H9 (cell line): ENCODE measurements around the gene SYT11. TPM values are rescaled to one million over a fixed set of nuclear protein-coding genes. Genes with fewer than 3 reads are reported as not detected.

ENCODE experiments used
- DNase-seq: peaks from one replicate; pipeline ENCODE4 v3.0.0-alpha.2; 2017
- H2AFZ ChIP-seq: one replicate; pipeline ENCODE4 v1.6.1; 2013; ENCODE audit warnings: mild to moderate bottlenecking, low read length, control low read depth, moderate library complexity
- H2AK5ac ChIP-seq: 2 replicates; pipeline ENCODE4 v1.6.1; 2013; ENCODE audit warnings: low read length, control low read depth, mixed read lengths; ENCODE audit not compliant: insufficient read length
- H2BK120ac ChIP-seq: one replicate; pipeline ENCODE4 v1.6.1; 2013; ENCODE audit warnings: low read depth, mild to moderate bottlenecking, low read length, control low read depth, inconsistent platforms; ENCODE audit not compliant: poor library complexity, severe bottlenecking
- H2BK12ac ChIP-seq: 2 replicates; pipeline ENCODE4 v1.6.1; 2013; ENCODE audit warnings: low read length, control low read depth, mixed read lengths, low read depth; ENCODE audit not compliant: insufficient read length
- H2BK15ac ChIP-seq: 2 replicates; pipeline ENCODE4 v1.6.1; 2013; ENCODE audit warnings: low read depth, low read length, control low read depth
- H2BK20ac ChIP-seq: one replicate; pipeline ENCODE4 v1.6.1; 2013; ENCODE audit warnings: low read depth, mild to moderate bottlenecking, low read length, control low read depth, inconsistent platforms; ENCODE audit not compliant: poor library complexity, severe bottlenecking
- H2BK5ac ChIP-seq: 2 replicates; pipeline ENCODE4 v1.6.1; 2013; ENCODE audit warnings: low read length, control low read depth, mixed read lengths; ENCODE audit not compliant: insufficient read length
- H3K14ac ChIP-seq: 2 replicates; pipeline ENCODE4 v1.6.1; 2013; ENCODE audit warnings: low read length, control low read depth; ENCODE audit not compliant: insufficient read depth
- H3K18ac ChIP-seq: 2 replicates; pipeline ENCODE4 v1.6.1; 2013; ENCODE audit warnings: low read depth, mild to moderate bottlenecking, mixed read lengths, low read length, control low read depth; ENCODE audit not compliant: insufficient read length
- H3K23ac ChIP-seq: 2 replicates; pipeline ENCODE4 v1.6.1; 2013; ENCODE audit warnings: low read length, control low read depth, mixed read lengths, low read depth; ENCODE audit not compliant: insufficient read length
- H3K23me2 ChIP-seq: 2 replicates; pipeline ENCODE4 v1.6.1; 2013; ENCODE audit warnings: low read depth, mild to moderate bottlenecking, mixed read lengths, low read length, control low read depth; ENCODE audit not compliant: insufficient read length, poor library complexity, severe bottlenecking
- H3K27ac ChIP-seq: 2 replicates; pipeline ENCODE4 v1.5.1; 2013; ENCODE audit warnings: low read length, control low read depth, mixed read lengths, low read depth; ENCODE audit not compliant: insufficient read length
- H3K27me3 ChIP-seq: 2 replicates; pipeline ENCODE4 v1.6.1; 2013; ENCODE audit warnings: low read length, control low read depth, inconsistent platforms; ENCODE audit not compliant: insufficient read depth
- H3K4ac ChIP-seq: 2 replicates; pipeline ENCODE4 v1.6.1; 2013; ENCODE audit warnings: low read depth, mild to moderate bottlenecking, control low read depth, inconsistent platforms, low read length, moderate library complexity
- H3K4me1 ChIP-seq: 2 replicates; pipeline ENCODE4 v1.6.1; 2013; ENCODE audit warnings: low read length, control low read depth, inconsistent platforms; ENCODE audit not compliant: insufficient read depth
- H3K4me2 ChIP-seq: 2 replicates; pipeline ENCODE4 v1.6.1; 2013; ENCODE audit warnings: low read length, control low read depth, mixed read lengths; ENCODE audit not compliant: insufficient read length, insufficient read depth
- H3K56ac ChIP-seq: 2 replicates; pipeline ENCODE4 v1.6.1; 2013; ENCODE audit warnings: low read depth, mild to moderate bottlenecking, mixed read lengths, low read length, control low read depth; ENCODE audit not compliant: insufficient read length
- H3K79me1 ChIP-seq: 2 replicates; pipeline ENCODE4 v1.6.1; 2013; ENCODE audit warnings: low read depth, mild to moderate bottlenecking, moderate library complexity, low read length, control low read depth, inconsistent platforms; ENCODE audit not compliant: insufficient read depth, poor library complexity, severe bottlenecking
- H3K79me2 ChIP-seq: 2 replicates; pipeline ENCODE4 v1.6.1; 2013; ENCODE audit warnings: low read length, control low read depth, inconsistent platforms; ENCODE audit not compliant: insufficient read depth
- H3K9ac ChIP-seq: 2 replicates; pipeline ENCODE4 v1.6.1; 2013; ENCODE audit warnings: low read length, control low read depth, mixed read lengths; ENCODE audit not compliant: insufficient read length; ENCODE audit errors: extremely low read depth
- H3K9me3 ChIP-seq: one replicate; pipeline ENCODE4 v1.6.1; 2013; ENCODE audit warnings: low read depth, low read length, inconsistent platforms; ENCODE audit not compliant: control insufficient read depth
- H3T11ph ChIP-seq: one replicate; pipeline ENCODE4 v1.6.1; 2013; ENCODE audit warnings: mild to moderate bottlenecking, low read length, control low read depth, inconsistent platforms
- H4K20me1 ChIP-seq: one replicate; pipeline ENCODE4 v1.6.1; 2013; ENCODE audit not compliant: control insufficient read depth, insufficient read length, insufficient read depth
- H4K5ac ChIP-seq: 2 replicates; pipeline ENCODE4 v1.6.1; 2013; ENCODE audit warnings: low read depth, mild to moderate bottlenecking, mixed read lengths, low read length, control low read depth; ENCODE audit not compliant: insufficient read length
- H4K8ac ChIP-seq: replicated peaks from 2 replicates; pipeline ENCODE4 v1.6.1; 2013; ENCODE audit warnings: low read length, control low read depth, mixed read lengths, low read depth; ENCODE audit not compliant: insufficient read length
- H4K91ac ChIP-seq: 2 replicates; pipeline ENCODE4 v1.6.1; 2013; ENCODE audit warnings: low read depth, mild to moderate bottlenecking, moderate library complexity, mixed read lengths, low read length, control low read depth; ENCODE audit not compliant: insufficient read length
- H3K27ac Mint-ChIP-seq, 3 experiments: 2 replicates in 2 of 3; 3 replicates in 1 of 3; pipeline ENCODE4 v1.8.0; 2020 to 2021; ENCODE audit warnings: mixed read lengths in 3 of 3, mild to moderate bottlenecking in 1 of 3, moderate library complexity in 1 of 3
- H3K27me3 Mint-ChIP-seq: 2 replicates; pipeline ENCODE4 v1.8.0; 2021; ENCODE audit warnings: low read depth, mild to moderate bottlenecking, moderate library complexity, mixed read lengths
- H3K36me3 Mint-ChIP-seq, 3 experiments: 2 replicates in 2 of 3; 3 replicates in 1 of 3; pipeline ENCODE4 v1.8.0; 2020 to 2021; ENCODE audit warnings: low read depth in 3 of 3, mixed read lengths in 3 of 3; ENCODE audit not compliant: insufficient read depth in 1 of 3
- H3K4me1 Mint-ChIP-seq, 2 experiments: 2 replicates each; pipeline ENCODE4 v1.8.0; 2020; ENCODE audit warnings: mixed read lengths in 2 of 2
- H3K4me3 Mint-ChIP-seq, 2 experiments: 2 replicates in 1 of 2; 3 replicates in 1 of 2; pipeline ENCODE4 v1.8.0; 2020 to 2021; ENCODE audit warnings: mild to moderate bottlenecking in 2 of 2, mixed read lengths in 2 of 2, moderate library complexity in 1 of 2
- H3K9me3 Mint-ChIP-seq, 2 experiments: 2 replicates in 1 of 2; 3 replicates in 1 of 2; pipeline ENCODE4 v1.8.0; 2020; ENCODE audit warnings: mild to moderate bottlenecking in 2 of 2, mixed read lengths in 2 of 2, moderate library complexity in 1 of 2
- WGBS: extraction: QIAGEN DNeasy Blood & Tissue Kit; methylation state at CpG from one replicate; pipeline ENCODE4 v1.1.7; 2013; ENCODE audit warnings: missing lambda C conversion rate, low lambda C conversion rate, mixed read lengths; ENCODE audit not compliant: insufficient read length; ENCODE audit errors: extremely low coverage; 5-methylcytosine and 5-hydroxymethylcytosine counted together
- total RNA-seq: library from RNA; stranded (reverse); gene quantifications from 2 replicates; pipeline ENCODE4 v1.2.1, GENCODE V29; 2021
- TF ChIP-seq, protein P1 (sequence below): fragments of 200-600 bp; sonication (generic); conservative IDR thresholded peaks from 3 replicates; pipeline ENCODE4 v1.8.0; 2021; ENCODE audit warnings: antibody characterized with exemption, mild to moderate bottlenecking

The SYT11 gene
- total RNA-seq, 1 experiment from 2014 or later: 0.28 TPM

DNA sequence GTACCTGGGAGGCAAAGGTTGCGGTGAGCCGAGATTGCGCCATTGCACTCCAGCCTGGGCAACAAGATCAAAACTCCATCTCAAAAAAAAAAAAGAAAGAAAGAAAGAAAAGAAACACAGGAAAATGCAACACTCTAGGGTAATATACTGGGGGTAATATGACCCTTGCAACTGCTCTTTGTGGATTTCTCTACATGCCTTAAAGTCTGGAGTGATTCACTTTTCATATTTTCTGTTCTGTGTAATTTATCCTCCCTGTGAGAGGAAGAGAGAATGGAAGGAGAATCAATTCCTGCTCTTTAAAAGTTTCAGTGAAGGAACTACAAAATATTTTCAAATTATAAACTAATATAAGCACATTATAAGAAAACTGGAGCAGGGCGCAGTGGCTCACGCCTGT lies 29.1 kb downstream of the SYT11 start:
- Histone ChIP-seq H3K4me1 (no peaks in the 10 kb centered on the region), H4K20me1 (no peaks in the 10 kb centered on the region), H3K9ac (no peak overlapping the region), H3K23me2 (no peaks in the 10 kb centered on the region), H2AK5ac (no peak overlapping the region), H3K9me3 (no peaks in the 10 kb centered on the region), H2BK20ac (no peak overlapping the region), H2BK15ac (no peak overlapping the region), H3K27me3 (no peaks in the 10 kb centered on the region), H2AFZ (no peak overlapping the region), H3K56ac (no peak overlapping the region), H4K8ac (no peak overlapping the region), H3T11ph (no peak overlapping the region), H2BK120ac (no peak overlapping the region), H3K4ac (no peak overlapping the region), H3K23ac (no peak overlapping the region), H3K14ac (no peak overlapping the region), H2BK5ac (no peak overlapping the region), H3K79me1 (no peaks in the 10 kb centered on the region), H4K5ac (no peak overlapping the region), H2BK12ac (no peak overlapping the region), H3K27ac (no peak overlapping the region), H4K91ac (no peak overlapping the region), H3K18ac (no peak overlapping the region), H3K79me2 (no peaks in the 10 kb centered on the region), H3K4me2 (no peak overlapping the region)
- WGBS: no CpG with 5 or more reads among the region's 5 CpGs
- Mint-ChIP-seq H3K27ac (no peak overlapping the region), H3K9me3 (no peaks in the 10 kb centered on the region), H3K4me1 (peaks cover 8% of the 10 kb centered on the region in 2 experiments), H3K36me3 (no peaks in the 10 kb centered on the region), H3K27me3 (no peaks in the 10 kb centered on the region), H3K4me3 (no peak overlapping the region)
- TF ChIP-seq, protein P1, sequence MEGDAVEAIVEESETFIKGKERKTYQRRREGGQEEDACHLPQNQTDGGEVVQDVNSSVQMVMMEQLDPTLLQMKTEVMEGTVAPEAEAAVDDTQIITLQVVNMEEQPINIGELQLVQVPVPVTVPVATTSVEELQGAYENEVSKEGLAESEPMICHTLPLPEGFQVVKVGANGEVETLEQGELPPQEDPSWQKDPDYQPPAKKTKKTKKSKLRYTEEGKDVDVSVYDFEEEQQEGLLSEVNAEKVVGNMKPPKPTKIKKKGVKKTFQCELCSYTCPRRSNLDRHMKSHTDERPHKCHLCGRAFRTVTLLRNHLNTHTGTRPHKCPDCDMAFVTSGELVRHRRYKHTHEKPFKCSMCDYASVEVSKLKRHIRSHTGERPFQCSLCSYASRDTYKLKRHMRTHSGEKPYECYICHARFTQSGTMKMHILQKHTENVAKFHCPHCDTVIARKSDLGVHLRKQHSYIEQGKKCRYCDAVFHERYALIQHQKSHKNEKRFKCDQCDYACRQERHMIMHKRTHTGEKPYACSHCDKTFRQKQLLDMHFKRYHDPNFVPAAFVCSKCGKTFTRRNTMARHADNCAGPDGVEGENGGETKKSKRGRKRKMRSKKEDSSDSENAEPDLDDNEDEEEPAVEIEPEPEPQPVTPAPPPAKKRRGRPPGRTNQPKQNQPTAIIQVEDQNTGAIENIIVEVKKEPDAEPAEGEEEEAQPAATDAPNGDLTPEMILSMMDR: no peak
- DNase-seq: no peak
